Nephron progenitor cell (in vitro differentiated cells): Measurements from ENCODE around the gene CHD1.
"Not testable (repeated sequence)": the region's sequence is repeated elsewhere in the genome, so short reads cannot be mapped to it uniquely, and the experiment has no call there.

Experiments used
- DNase-seq: peaks from one replicate; pipeline ENCODE4 v3.0.0; 2021
- H3K27ac Mint-ChIP-seq: 2 replicates; pipeline ENCODE4 v1.8.0; 2021; ENCODE audit warnings: mild to moderate bottlenecking, moderate library complexity, mixed read lengths
- H3K27me3 Mint-ChIP-seq: 2 replicates; pipeline ENCODE4 v1.8.0; 2021; ENCODE audit warnings: mild to moderate bottlenecking, low read depth, mixed read lengths; ENCODE audit not compliant: poor library complexity
- H3K36me3 Mint-ChIP-seq: 2 replicates; pipeline ENCODE4 v1.8.0; 2021; ENCODE audit warnings: low read depth, mixed read lengths
- H3K4me1 Mint-ChIP-seq: 2 replicates; pipeline ENCODE4 v1.8.0; 2021; ENCODE audit warnings: mixed read lengths
- H3K4me3 Mint-ChIP-seq: 2 replicates; pipeline ENCODE4 v1.8.0; 2021; ENCODE audit warnings: mild to moderate bottlenecking, moderate library complexity, mixed read lengths
- H3K9me3 Mint-ChIP-seq: 2 replicates; pipeline ENCODE4 v1.8.0; 2021; ENCODE audit warnings: mild to moderate bottlenecking, moderate library complexity, mixed read lengths
- CTCF ChIP-seq: fragments of 200-600 bp; sonication (generic); IDR thresholded peaks from 2 replicates; pipeline ENCODE4 v1.5.0; 2021; ENCODE audit warnings: antibody characterized with exemption

CHD1 gene

GRCh38 chr5:98961665-98962344, 33.0 kb upstream of the CHD1 start:
- no peak for TF ChIP-seq CTCF
- no peak for DNase-seq
- Mint-ChIP-seq H3K27me3 (no peaks in the 10 kb centered on the region), H3K27ac (no peak overlapping the region), H3K36me3 (peaks cover 24% of the 10 kb centered on the region), H3K4me1 (no peaks in the 10 kb centered on the region), H3K9me3 (peaks cover 23% of the 10 kb centered on the region), H3K4me3 (no peak overlapping the region)

DNA sequence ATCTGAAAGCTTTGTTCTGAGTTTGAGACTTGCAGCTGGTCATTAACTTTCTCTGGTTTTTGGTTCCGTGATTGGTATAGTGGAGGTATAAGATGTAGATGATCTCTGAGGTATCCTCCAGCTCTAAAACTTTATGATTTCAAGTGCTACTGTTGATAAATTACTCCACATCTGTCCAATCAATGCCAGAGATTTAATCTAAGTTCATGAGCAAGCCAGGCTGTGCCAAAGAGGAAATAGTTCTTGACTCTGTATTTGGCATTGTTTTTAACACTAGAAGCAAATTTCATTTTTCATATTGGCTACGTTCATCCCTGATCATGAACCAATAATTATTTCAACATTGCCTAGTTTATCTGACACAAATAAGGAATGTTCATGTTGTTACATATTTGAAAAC, 28.5 kb upstream of the CHD1 start:
- no peak for TF ChIP-seq CTCF
- no peaks in the 10 kb centered on the region for H3K4me1 Mint-ChIP-seq
- H3K9me3 Mint-ChIP-seq = peaks cover 3% of the 10 kb centered on the region
- H3K27me3 Mint-ChIP-seq = no peaks in the 10 kb centered on the region
- DNase-seq = no peak
- no peaks in the 10 kb centered on the region for H3K36me3 Mint-ChIP-seq
- H3K4me3 Mint-ChIP-seq = no peak overlapping the region
- H3K27ac Mint-ChIP-seq = no peak overlapping the region

GRCh38 chr5:98955888-98956287, 27.1 kb upstream of the CHD1 start:
- not testable (repeated sequence) for H3K4me1 Mint-ChIP-seq, DNase-seq, H3K4me3 Mint-ChIP-seq, H3K36me3 Mint-ChIP-seq, H3K27me3 Mint-ChIP-seq, H3K27ac Mint-ChIP-seq, H3K9me3 Mint-ChIP-seq

DNA sequence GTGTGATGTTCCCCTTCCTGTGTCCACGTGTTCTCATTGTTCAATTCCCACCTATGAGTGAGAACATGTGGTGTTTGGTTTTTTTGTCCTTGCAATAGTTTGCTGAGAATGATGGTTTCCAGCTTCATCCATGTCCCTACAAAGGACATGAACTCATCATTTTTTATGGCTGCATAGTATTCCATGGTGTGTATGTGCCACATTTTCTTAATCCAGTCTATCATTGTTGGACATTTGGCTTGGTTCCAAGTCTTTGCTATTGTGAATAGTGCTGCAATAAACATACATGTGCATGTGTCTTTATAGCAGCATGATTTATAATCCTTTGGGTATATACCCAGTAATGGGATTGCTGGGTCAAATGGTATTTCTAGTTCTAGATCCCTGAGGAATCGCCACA, 26.7 kb upstream of the CHD1 start:
- H3K4me3 Mint-ChIP-seq, H3K27ac Mint-ChIP-seq, DNase-seq, H3K27me3 Mint-ChIP-seq, H3K36me3 Mint-ChIP-seq, H3K9me3 Mint-ChIP-seq, H3K4me1 Mint-ChIP-seq: not testable (repeated sequence)

- no peaks in the 10 kb centered on the region for H3K4me1 Mint-ChIP-seq
- no peak overlapping the region for H3K27ac Mint-ChIP-seq
- H3K36me3 Mint-ChIP-seq = no peaks in the 10 kb centered on the region
- TF ChIP-seq CTCF = no peak
- H3K9me3 Mint-ChIP-seq = peaks cover 3% of the 10 kb centered on the region
- no peaks in the 10 kb centered on the region for H3K27me3 Mint-ChIP-seq
- no peak for DNase-seq
- H3K4me3 Mint-ChIP-seq = no peak overlapping the region
These were observed 25.7 kb upstream of the CHD1 start for GRCh38 chr5:98954392-98955028.

- H3K4me3 Mint-ChIP-seq = no peak overlapping the region
- H3K27ac Mint-ChIP-seq = no peak overlapping the region
- peaks cover 5% of the 10 kb centered on the region for H3K36me3 Mint-ChIP-seq
- H3K27me3 Mint-ChIP-seq = no peaks in the 10 kb centered on the region
- no peaks in the 10 kb centered on the region for H3K9me3 Mint-ChIP-seq
- peaks cover 12% of the 10 kb centered on the region for H3K4me1 Mint-ChIP-seq
- no peak for DNase-seq
- no peak for TF ChIP-seq CTCF
These were observed 14.0 kb upstream of the CHD1 start for GRCh38 chr5:98942847-98943246.
